Pancreas (tissue), 10 donors: ENCODE data around the gene FTO. TPM values are rescaled to one million over a fixed set of nuclear protein-coding genes. Genes with fewer than 3 reads are reported as not detected.

Experiments used
- ATAC-seq, 4 donors: fragments of 200-7000 bp; cut with Tn5 transposase; one replicate each; pipeline versions ENCODE4 v1.8.0 to v1.9.1; 2020; ENCODE audit warnings: mild to moderate bottlenecking in 4 of 4, moderate library complexity in 4 of 4
- DNase-seq, 6 donors: peaks; one replicate each; pipeline ENCODE4 v3.0.0-alpha.2; 2020
- FAIRE-seq: peaks from 2 replicates; lab custom pipeline; 2012; peaks lifted over from hg19 to GRCh38; lab: Jason Lieb, UNC
- H3K27ac ChIP-seq, 4 donors: fragments of 200-600 bp; sonication (generic); 1 replicate in 3 of 4; 2 replicates in 1 of 4; pipeline versions ENCODE4 v1.5.0 to v1.8.0; 2020
- H3K27me3 ChIP-seq, 4 donors: fragments of 200-600 bp; one replicate each; pipeline ENCODE4 v1.8.0; 2021
- H3K36me3 ChIP-seq, 3 donors: fragments of 200-600 bp; sonication (generic) in 1 of 3; one replicate each; pipeline versions ENCODE4 v1.5.0 to v1.8.0; 2020 to 2021
- H3K4me1 ChIP-seq, 3 donors: fragments of 200-600 bp; one replicate each; pipeline ENCODE4 v1.8.0; 2021
- H3K4me3 ChIP-seq, 4 donors: fragments of 200-600 bp; sonication (generic) in 2 of 4; one replicate each; pipeline versions ENCODE4 v1.5.0 to v1.8.0; 2020 to 2021
- H3K9me3 ChIP-seq, 4 donors: fragments of 200-600 bp; one replicate each; pipeline ENCODE4 v1.8.0; 2021
- CTCF ChIP-seq, 4 donors: fragments of 200-600 bp; sonication (generic) in 3 of 4; IDR thresholded peaks; one replicate each; pipeline versions ENCODE4 v1.5.0 to v1.8.0; 2021; ENCODE audit warnings: antibody characterized with exemption in 4 of 4
- WGBS, 2 donors: extraction: QIAGEN DNeasy Blood & Tissue Kit; methylation state at CpG; one replicate each; pipeline ENCODE4 v1.1.7; 2013; 5-methylcytosine and 5-hydroxymethylcytosine counted together
- intact Hi-C, 3 donors: fragments of 100-400 bp; cut with DNase I; formaldehyde crosslinking; loops; one replicate each; pipeline versions ENCODE4 v1.11.1 to v1.14.2; 2022
- polyA plus RNA-seq, 2 donors: library from polyadenylated mRNA; stranded (reverse); fragments of 200-250 nt; gene quantifications; one replicate each; pipeline ENCODE4 v1.2.3, GENCODE V29; 2013
- total RNA-seq, 6 donors: library from RNA; stranded (reverse); fragmentation: NEBNext Ultra II Directional in 4 of 6; extraction: Animal tissue kit (Norgen Biotek cat#: 25700) in 4 of 6; gene quantifications; one replicate each; pipeline versions ENCODE4 v1.2.1 to v1.2.4, GENCODE V29; 2021 to 2023
- donor health status: healthy with polysubstance abuse.
- donor health status: DM: no; HTN: no; CAD: no; lungs with moderate emphysema.
- donor health status: DM: no; HTN: no; CAD: no.
- donor health status: control.
- donor health status: control.
- donor health status: Bipolar disorder and iron deficiency.
- donor health status: DM: yes; HTN: yes; CAD: no.
- donor health status: DM: no; HTN: no; CAD: no.
- donor health status: DM: no; HTN: no; CAD: no.
- donor health status: DM: yes; HTN: yes; CAD: no.

The FTO gene
- total and polyA plus RNA-seq, 8 donors: 7.6 to 45.0 (median 31.7) TPM

DNA sequence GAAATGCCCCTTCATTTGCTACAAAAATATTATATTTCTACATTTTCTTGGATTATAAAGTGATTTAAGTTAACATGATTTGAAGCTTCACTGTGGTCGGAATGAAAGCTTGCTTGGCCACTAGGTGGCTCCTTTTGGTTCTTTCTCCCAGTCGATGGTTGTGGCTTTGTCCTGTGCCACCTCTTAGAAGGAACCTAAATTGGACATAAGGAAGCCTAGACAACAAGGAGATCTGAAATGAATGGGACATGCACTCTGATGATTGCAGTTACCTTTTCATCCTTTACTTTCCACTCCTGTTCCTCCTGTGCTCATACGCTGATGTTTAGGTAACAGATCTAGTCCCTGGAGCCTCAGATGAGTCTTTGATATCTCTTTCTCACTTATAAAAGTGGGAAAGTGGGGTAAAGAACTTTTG, 39.2 kb downstream of the FTO start:
- Histone ChIP-seq H3K9me3 (no peaks in the 10 kb centered on the region), H3K27ac (no peak overlapping the region), H3K4me3 (no peak overlapping the region), H3K36me3 (no peaks in the 10 kb centered on the region), H3K27me3 (no peaks in the 10 kb centered on the region), H3K4me1 (peaks cover 11 to 37% (median 16%) of the 10 kb centered on the region in 3 donors)
- DNase-seq: no peak
- 65 to 69% methylated on average over 3 of the region's 3 CpGs for WGBS, 2 donors
- peak in 2 of 4 donors; percentile 36 to 41 for ATAC-seq
- intact Hi-C loops: no loop called here
- FAIRE-seq: no peak
- peak in 3 of 4 donors; percentile 17 to 28 (median 27) for TF ChIP-seq CTCF (IDR thresholded peaks at IDR 0.05)

GRCh38 chr16:53744449-53744848, 40.5 kb downstream of the FTO start:
- H3K4me1 ChIP-seq: peaks cover 11 to 37% (median 16%) of the 10 kb centered on the region in 3 donors
- WGBS, 2 donors: 9 to 10% methylated on average over 3 of the region's 3 CpGs
- TF ChIP-seq CTCF (IDR thresholded peaks at IDR 0.05): no peak
- intact Hi-C loops: no loop called here
- no peak for FAIRE-seq
- no peaks in the 10 kb centered on the region for H3K9me3 ChIP-seq
- peak overlapping the region in 2 of 4 donors; percentile 54 to 60 for H3K27ac ChIP-seq
- H3K4me3 ChIP-seq: no peak overlapping the region
- no peaks in the 10 kb centered on the region for H3K27me3 ChIP-seq
- peak; percentile 35 to 82 (median 60) for ATAC-seq
- no peaks in the 10 kb centered on the region for H3K36me3 ChIP-seq
- peak in 1 of 6 donors; percentile 17 for DNase-seq

- Histone ChIP-seq H3K27me3 (no peaks in the 10 kb centered on the region), H3K27ac (peak overlapping the region in 2 of 4 donors; percentile 54 to 60), H3K4me3 (no peak overlapping the region), H3K4me1 (peaks cover 11 to 32% (median 16%) of the 10 kb centered on the region in 3 donors), H3K9me3 (no peaks in the 10 kb centered on the region), H3K36me3 (no peaks in the 10 kb centered on the region)
- 12 to 13% methylated on average over 3 of the region's 3 CpGs for WGBS, 2 donors
- FAIRE-seq: no peak
- intact Hi-C loops: no loop called here
- TF ChIP-seq CTCF (IDR thresholded peaks at IDR 0.05): no peak
- DNase-seq: peak in 2 of 6 donors; percentile 18 to 53
- ATAC-seq: peak; percentile 64 to 84 (median 74)
These were observed 41.1 kb downstream of the FTO start for GRCh38 chr16:53745086-53745485.

DNA sequence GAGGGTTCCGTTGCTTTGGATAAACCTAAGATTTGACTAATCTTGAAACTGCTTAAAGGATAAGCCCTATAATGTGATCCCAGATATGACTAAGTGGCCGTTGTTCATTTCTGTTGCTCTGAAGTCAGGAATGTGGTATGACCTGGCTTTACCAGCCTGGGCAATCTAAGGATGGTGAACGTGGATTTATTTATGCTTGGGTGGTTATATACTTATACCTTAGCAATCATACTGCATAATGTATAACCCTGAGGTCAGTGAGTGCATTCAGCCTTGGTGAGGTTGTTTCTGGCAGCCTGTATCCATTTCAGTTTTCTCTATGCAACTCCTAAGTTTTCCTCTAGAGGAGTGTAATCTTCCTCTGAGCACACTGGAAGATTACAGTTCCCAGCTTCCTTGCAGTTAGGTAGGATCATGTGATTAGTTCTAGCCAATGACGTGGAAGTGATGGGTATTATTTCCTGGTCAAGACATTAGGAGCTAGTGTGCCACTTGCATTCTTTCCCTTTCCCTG, 41.9 kb downstream of the FTO start:
- intact Hi-C loops: no loop called here
- Histone ChIP-seq H3K36me3 (no peaks in the 10 kb centered on the region), H3K27me3 (no peaks in the 10 kb centered on the region), H3K4me3 (no peak overlapping the region), H3K4me1 (peaks cover 11 to 27% (median 16%) of the 10 kb centered on the region in 3 donors), H3K27ac (peak overlapping the region in 3 of 4 donors; percentile 23 to 60 (median 54)), H3K9me3 (no peaks in the 10 kb centered on the region)
- ATAC-seq (peak in 3 of 4 donors; percentile 12 to 23 (median 17)), DNase-seq (no peak), FAIRE-seq (no peak)
- 69 to 77% methylated on average over 4 of the region's 4 CpGs for WGBS, 2 donors
- no peak for TF ChIP-seq CTCF (IDR thresholded peaks at IDR 0.05)

DNA sequence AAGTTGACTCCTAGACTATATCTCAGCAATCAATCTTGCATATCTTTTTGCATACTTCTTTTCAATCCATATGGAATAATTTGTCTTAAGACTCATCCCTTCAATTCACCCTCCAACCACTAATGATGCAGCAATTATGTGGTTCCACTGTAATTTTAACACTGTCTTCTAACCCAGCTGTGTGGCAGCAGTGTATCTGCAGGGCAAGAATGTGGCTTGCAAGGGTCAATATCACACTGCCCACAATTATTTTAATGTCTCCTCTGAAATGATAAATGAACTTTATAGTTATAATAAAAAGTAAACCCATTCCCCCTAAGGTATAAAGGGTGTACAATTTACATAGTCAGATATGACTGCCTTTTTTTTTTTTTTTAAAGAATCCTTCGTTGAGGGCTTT, 48.6 kb downstream of the FTO start:
- no peaks in the 10 kb centered on the region for H3K36me3 ChIP-seq
- intact Hi-C loops: no loop called here
- ATAC-seq (no peak), FAIRE-seq (no peak), DNase-seq (no peak)
- TF ChIP-seq CTCF (IDR thresholded peaks at IDR 0.05): no peak
- no peak overlapping the region for H3K27ac ChIP-seq
- H3K4me3 ChIP-seq: no peak overlapping the region
- WGBS, 2 donors: 39 to 54% methylated on average over 1 of the region's 1 CpG
- peaks cover 17 to 31% (median 22%) of the 10 kb centered on the region in 3 donors for H3K4me1 ChIP-seq
- no peaks in the 10 kb centered on the region for H3K9me3 ChIP-seq
- H3K27me3 ChIP-seq: no peaks in the 10 kb centered on the region
